HUES6 (cell line): Measurements from ENCODE around the gene C2CD4C.
"Not testable (repeated sequence)": the region's sequence is repeated elsewhere in the genome, so short reads cannot be mapped to it uniquely, and the experiment has no call there.

Source experiments
- H3K27ac ChIP-seq: 2 replicates; pipeline ENCODE4 v1.7.0; 2013; ENCODE audit warnings: low read depth, mild to moderate bottlenecking, low read length, inconsistent platforms
- H3K27me3 ChIP-seq: 2 replicates; pipeline ENCODE4 v1.6.1; 2013; ENCODE audit warnings: low read length; ENCODE audit not compliant: control insufficient read depth, insufficient read depth
- H3K36me3 ChIP-seq: 2 replicates; pipeline ENCODE4 v1.6.1; 2013; ENCODE audit warnings: low read length; ENCODE audit not compliant: control insufficient read depth, insufficient read depth
- H3K4me1 ChIP-seq: 2 replicates; pipeline ENCODE4 v1.6.1; 2013; ENCODE audit warnings: low read length; ENCODE audit not compliant: control insufficient read depth, insufficient read depth
- H3K4me3 ChIP-seq: 2 replicates; pipeline ENCODE4 v1.5.1; 2013; ENCODE audit warnings: low read depth, low read length
- H3K9ac ChIP-seq: one replicate; pipeline ENCODE4 v1.6.1; 2013; ENCODE audit warnings: mild to moderate bottlenecking, low read length
- H3K9me3 ChIP-seq: 2 replicates; pipeline ENCODE4 v1.6.1; 2013; ENCODE audit warnings: low read depth, low read length; ENCODE audit not compliant: control insufficient read depth, insufficient read depth

The C2CD4C gene

GRCh38 chr19:408902-409515, at the start of gene C2CD4C:
Gene C2CD4C, minus strand, starts transcription at chr19:409147. Its CDS starts 786 bp downstream, at chr19:408361.
- H3K36me3 ChIP-seq = peaks cover 2% of the 10 kb centered on the region; the same call in 1 of the 2 replicates
- H3K4me1 ChIP-seq = peaks cover 24% of the 10 kb centered on the region
- H3K27ac ChIP-seq = no peak within 1 kb of the TSS; the same call in 1 of the 2 replicates
- H3K4me3 ChIP-seq = peak within 1 kb of the TSS; percentile 62
- H3K27me3 ChIP-seq = peaks cover 15% of the 10 kb centered on the region
- peak within 1 kb of the TSS; percentile 23 for H3K9ac ChIP-seq
- no peaks in the 10 kb centered on the region for H3K9me3 ChIP-seq

- no peaks in the 10 kb centered on the region for H3K9me3 ChIP-seq
- H3K9ac ChIP-seq = no peak overlapping the region
- H3K27ac ChIP-seq = no peak overlapping the region
- peaks cover 4% of the 10 kb centered on the region; the same call in 1 of the 2 replicates for H3K4me1 ChIP-seq
- no peaks in the 10 kb centered on the region for H3K36me3 ChIP-seq
- H3K27me3 ChIP-seq = peaks cover 21% of the 10 kb centered on the region
- no peak overlapping the region for H3K4me3 ChIP-seq
Observed at GRCh38 chr19:458091-459042, 49.4 kb upstream of the C2CD4C start.

- H3K9me3 ChIP-seq = no peaks in the 10 kb centered on the region
- no peaks in the 10 kb centered on the region for H3K36me3 ChIP-seq
- H3K9ac ChIP-seq = no peak overlapping the region
- no peak overlapping the region for H3K4me3 ChIP-seq
- H3K4me1 ChIP-seq = peaks cover 4% of the 10 kb centered on the region; the same call in 1 of the 2 replicates
- H3K27me3 ChIP-seq = peaks cover 19% of the 10 kb centered on the region
- H3K27ac ChIP-seq = no peak overlapping the region
Observed at GRCh38 chr19:457636-458035, 48.7 kb upstream of the C2CD4C start.

- Histone ChIP-seq H3K27ac (no peak overlapping the region), H3K9ac (no peak overlapping the region), H3K27me3 (peaks cover 10% of the 10 kb centered on the region), H3K4me3 (no peak overlapping the region), H3K36me3 (no peaks in the 10 kb centered on the region), H3K9me3 (no peaks in the 10 kb centered on the region), H3K4me1 (no peaks in the 10 kb centered on the region)
Observed at GRCh38 chr19:456547-457110, 47.7 kb upstream of the C2CD4C start.

GRCh38 chr19:455851-456546, 47.1 kb upstream of the C2CD4C start:
- Histone ChIP-seq H3K27me3 (peaks cover 8% of the 10 kb centered on the region), H3K9ac (no peak overlapping the region), H3K9me3 (peaks cover 4% of the 10 kb centered on the region), H3K4me3 (no peak overlapping the region), H3K36me3 (no peaks in the 10 kb centered on the region), H3K4me1 (no peaks in the 10 kb centered on the region), H3K27ac (no peak overlapping the region)

- Histone ChIP-seq H3K27me3 (peaks cover 8% of the 10 kb centered on the region), H3K27ac (no peak overlapping the region), H3K9ac (no peak overlapping the region), H3K36me3 (no peaks in the 10 kb centered on the region), H3K4me3 (no peak overlapping the region), H3K9me3 (peaks cover 10% of the 10 kb centered on the region), H3K4me1 (no peaks in the 10 kb centered on the region)
Observed at GRCh38 chr19:455031-455705, 46.2 kb upstream of the C2CD4C start.

- H3K27ac ChIP-seq = no peak overlapping the region
- H3K36me3 ChIP-seq = no peaks in the 10 kb centered on the region
- H3K27me3 ChIP-seq = no peaks in the 10 kb centered on the region
- H3K9ac ChIP-seq = no peak overlapping the region
- no peak overlapping the region for H3K4me3 ChIP-seq
- no peaks in the 10 kb centered on the region for H3K4me1 ChIP-seq
- peaks cover 10% of the 10 kb centered on the region for H3K9me3 ChIP-seq
Observed at GRCh38 chr19:453606-454005, 44.7 kb upstream of the C2CD4C start.

- Histone ChIP-seq H3K36me3 (no peaks in the 10 kb centered on the region), H3K9ac (no peak overlapping the region), H3K27ac (no peak overlapping the region), H3K4me3 (no peak overlapping the region), H3K4me1 (no peaks in the 10 kb centered on the region), H3K27me3 (no peaks in the 10 kb centered on the region), H3K9me3 (peaks cover 10% of the 10 kb centered on the region)
Observed at GRCh38 chr19:452829-453228, 43.9 kb upstream of the C2CD4C start.

- not testable (repeated sequence) for H3K27me3 ChIP-seq, H3K4me1 ChIP-seq, H3K4me3 ChIP-seq, H3K36me3 ChIP-seq, H3K27ac ChIP-seq, H3K9ac ChIP-seq
- H3K9me3 ChIP-seq = peaks cover 10% of the 10 kb centered on the region
Observed at GRCh38 chr19:450912-451481, 42.0 kb upstream of the C2CD4C start.

- Histone ChIP-seq H3K9ac (no peak overlapping the region), H3K4me1 (no peaks in the 10 kb centered on the region), H3K36me3 (no peaks in the 10 kb centered on the region), H3K4me3 (no peak overlapping the region), H3K9me3 (peaks cover 10% of the 10 kb centered on the region), H3K27ac (no peak overlapping the region), H3K27me3 (no peaks in the 10 kb centered on the region)
Observed at GRCh38 chr19:449916-450315, 41.0 kb upstream of the C2CD4C start.
